Keratinocyte (primary cell): Measurements from ENCODE around the gene KSR2.

Experiments used
- EZH2 ChIP-seq: IDR thresholded peaks from one replicate; pipeline ENCODE4 v1.6.1; 2012; ENCODE audit warnings: inconsistent platforms, mild to moderate bottlenecking, low read length, moderate library complexity
- TF ChIP-seq, protein P1 (sequence below), 3 experiments: IDR thresholded peaks in 1 of 3; conservative IDR thresholded peaks in 1 of 3; optimal IDR thresholded peaks in 1 of 3; 2 replicates in 2 of 3; 3 replicates in 1 of 3; pipeline versions ENCODE3 to v1.5.1; 2011; ENCODE audit warnings: low read length in 3 of 3, mild to moderate bottlenecking in 3 of 3, moderate library complexity in 2 of 3, control low read depth in 1 of 3, inconsistent platforms in 1 of 3; ENCODE audit not compliant: insufficient read depth in 2 of 3; ENCODE audit errors: extremely low read depth in 1 of 3

DNA sequence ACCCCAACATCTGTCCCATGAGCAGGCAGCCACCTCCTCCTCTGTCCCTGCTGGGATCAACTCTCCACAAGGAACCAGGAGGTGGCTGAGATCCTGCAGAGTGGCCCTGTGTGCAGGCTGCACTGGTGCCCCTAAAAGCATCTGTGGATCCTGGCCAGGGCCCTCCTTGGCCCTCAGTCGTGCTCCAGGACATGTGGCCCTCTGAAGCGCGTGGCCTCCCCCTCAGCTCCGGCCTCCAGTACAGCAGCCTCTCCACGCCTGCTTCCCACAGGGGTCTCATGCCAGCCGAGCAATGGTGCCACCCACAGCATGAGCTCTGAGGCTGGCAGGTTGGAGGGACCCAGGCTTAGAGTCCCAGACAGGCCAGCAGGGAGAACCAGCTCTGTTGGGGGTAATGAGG, 530.0 kb downstream of the KSR2 start:
- TF ChIP-seq, protein P1, sequence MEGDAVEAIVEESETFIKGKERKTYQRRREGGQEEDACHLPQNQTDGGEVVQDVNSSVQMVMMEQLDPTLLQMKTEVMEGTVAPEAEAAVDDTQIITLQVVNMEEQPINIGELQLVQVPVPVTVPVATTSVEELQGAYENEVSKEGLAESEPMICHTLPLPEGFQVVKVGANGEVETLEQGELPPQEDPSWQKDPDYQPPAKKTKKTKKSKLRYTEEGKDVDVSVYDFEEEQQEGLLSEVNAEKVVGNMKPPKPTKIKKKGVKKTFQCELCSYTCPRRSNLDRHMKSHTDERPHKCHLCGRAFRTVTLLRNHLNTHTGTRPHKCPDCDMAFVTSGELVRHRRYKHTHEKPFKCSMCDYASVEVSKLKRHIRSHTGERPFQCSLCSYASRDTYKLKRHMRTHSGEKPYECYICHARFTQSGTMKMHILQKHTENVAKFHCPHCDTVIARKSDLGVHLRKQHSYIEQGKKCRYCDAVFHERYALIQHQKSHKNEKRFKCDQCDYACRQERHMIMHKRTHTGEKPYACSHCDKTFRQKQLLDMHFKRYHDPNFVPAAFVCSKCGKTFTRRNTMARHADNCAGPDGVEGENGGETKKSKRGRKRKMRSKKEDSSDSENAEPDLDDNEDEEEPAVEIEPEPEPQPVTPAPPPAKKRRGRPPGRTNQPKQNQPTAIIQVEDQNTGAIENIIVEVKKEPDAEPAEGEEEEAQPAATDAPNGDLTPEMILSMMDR (optimal IDR thresholded peaks at IDR 0.05 in 1 of 3, IDR thresholded peaks at IDR 0.05 in 1 of 3, conservative IDR thresholded peaks at IDR 0.05 in 1 of 3; ENCODE audit: extremely low read depth in 1 of 3, insufficient read depth in 2 of 3, low read length in 3 of 3): no peak
- no peak for TF ChIP-seq EZH2
